GM18526 (cell line): ENCODE results near the gene FLVCR2.

Source experiments
- POLR2A ChIP-seq: IDR thresholded peaks from 3 replicates; pipeline ENCODE4 v1.6.1; 2011; ENCODE audit not compliant: insufficient read length; ENCODE audit errors: extremely low read depth

FLVCR2 gene

DNA sequence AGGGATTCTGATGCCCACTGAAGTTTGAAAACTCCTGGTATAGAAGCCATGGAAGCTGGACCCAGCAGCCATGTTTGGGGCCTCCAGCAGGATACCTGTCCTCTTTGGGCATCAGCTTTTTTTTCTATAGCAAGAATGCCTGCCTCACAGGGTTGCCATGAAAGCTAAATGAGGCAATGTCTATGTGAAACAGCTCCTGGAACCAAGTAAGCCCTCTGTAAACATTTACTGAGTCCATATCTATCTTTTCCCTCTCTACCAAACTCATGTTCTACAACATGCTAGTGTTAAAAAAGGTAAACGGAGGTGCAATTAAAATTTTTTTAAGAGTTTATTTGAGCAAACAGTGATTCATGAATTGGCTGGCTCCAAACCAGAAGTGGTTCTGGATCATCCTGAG is 28.6 kb downstream of the FLVCR2 start:
- no peak for TF ChIP-seq POLR2A

- no peak for TF ChIP-seq POLR2A
Observed at GRCh38 chr14:75607842-75608640, 29.6 kb downstream of the FLVCR2 start.

DNA sequence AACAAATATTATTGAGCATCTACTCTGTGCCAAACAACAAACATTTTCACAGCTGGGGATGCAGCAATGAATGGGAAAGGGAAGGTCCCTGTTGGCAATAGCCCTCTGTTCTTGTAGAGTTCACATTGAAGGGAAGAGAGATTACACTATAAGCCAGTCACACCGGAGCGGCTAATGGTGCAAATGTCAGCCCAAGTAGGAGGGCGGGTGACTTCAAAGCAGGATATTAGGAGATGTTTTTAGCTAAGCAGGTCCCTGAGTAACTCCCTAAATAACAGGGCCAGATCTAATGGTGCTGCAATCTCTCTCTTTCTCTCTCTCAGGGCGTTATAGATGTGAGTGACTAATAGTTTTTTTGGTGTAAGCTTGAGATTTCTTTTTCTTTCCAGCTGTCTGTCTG is 30.7 kb downstream of the FLVCR2 start:
- TF ChIP-seq POLR2A = no peak

DNA sequence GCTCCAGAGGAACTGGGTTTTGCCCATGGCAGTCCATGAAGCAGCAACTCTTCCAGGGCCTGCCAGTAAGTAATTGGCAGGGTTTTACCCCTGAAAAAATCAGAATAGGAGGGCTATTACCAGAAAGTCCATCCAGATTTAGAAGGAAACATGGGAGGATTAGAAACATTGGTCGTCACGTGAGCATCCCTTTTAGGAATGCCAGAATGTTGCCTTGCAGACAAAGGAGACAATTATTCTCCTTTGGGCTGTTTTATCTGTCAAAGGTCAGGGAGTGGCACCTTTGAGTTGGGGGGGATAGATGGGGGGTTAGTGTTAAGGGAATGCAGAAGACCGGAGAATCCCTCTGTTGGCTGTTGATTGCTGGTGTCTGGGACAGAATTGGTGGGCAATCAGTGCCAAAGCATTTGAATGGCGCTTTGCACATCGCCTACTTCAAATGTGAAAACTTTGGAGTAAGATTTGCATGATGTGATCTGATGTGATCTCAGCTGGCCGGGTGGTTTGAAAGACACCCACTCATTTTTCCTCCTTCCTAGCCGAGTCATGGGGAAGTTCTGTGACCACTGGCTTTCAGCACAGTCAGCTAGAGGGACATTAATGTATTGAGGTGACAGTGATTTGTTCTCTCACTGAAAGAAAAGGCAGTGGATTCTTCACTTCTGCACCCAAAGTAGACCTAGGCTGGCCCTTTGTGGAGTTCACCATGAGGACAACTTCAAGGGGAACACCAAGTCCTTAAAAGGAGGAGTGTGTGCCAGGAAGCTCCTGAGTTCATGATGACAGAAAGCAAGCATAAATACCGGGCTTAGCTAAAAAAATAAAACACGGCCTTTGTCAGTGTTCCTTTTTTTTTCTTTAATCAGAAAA is 31.4 kb downstream of the FLVCR2 start:
- TF ChIP-seq POLR2A = no peak

- TF ChIP-seq POLR2A = no peak
Observed at GRCh38 chr14:75610834-75611233, 32.4 kb downstream of the FLVCR2 start.

DNA sequence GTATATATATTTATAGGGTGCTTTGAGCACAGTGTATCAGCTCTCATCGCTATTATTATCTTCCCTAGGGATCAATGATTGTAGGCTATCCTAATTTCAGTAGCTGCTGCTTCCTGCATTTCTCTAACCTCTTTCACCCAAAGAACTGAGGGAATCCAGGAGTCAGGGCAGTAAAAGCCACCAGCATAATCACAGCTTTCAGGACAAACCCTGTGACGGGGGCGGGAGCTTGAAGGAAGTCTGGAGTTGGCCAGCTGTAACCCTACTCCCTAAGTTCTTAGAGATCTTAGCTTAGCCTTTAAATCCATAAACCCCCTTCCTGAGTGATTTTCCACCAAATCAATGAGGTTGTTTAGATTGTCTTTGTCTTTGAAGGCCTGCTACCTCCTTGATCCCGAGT is 33.7 kb downstream of the FLVCR2 start:
- TF ChIP-seq POLR2A = no peak

DNA sequence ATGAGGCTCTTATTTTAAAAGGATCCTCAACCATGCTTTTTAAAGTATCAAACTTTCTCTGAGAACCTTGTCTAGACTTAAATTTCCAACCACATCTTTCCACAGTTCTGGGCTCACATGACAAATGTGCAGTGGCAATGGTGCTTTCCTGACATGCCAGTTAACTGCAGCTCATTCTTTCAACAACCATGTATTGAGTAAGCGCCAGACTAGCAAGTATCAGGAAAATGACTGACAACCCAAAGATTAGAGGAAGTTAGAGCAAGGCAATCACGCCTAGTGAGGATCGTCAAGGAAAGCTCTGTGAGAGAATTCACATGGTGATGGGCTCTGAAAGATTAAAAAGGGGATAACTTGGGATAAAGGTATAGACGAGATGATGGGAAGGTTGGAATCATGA is 35.8 kb downstream of the FLVCR2 start:
- TF ChIP-seq POLR2A = no peak

- no peak for TF ChIP-seq POLR2A
Observed at GRCh38 chr14:75615200-75615599, 36.8 kb downstream of the FLVCR2 start.

GRCh38 chr14:75619548-75619947 is 41.1 kb downstream of the FLVCR2 start:
- no peak for TF ChIP-seq POLR2A

DNA sequence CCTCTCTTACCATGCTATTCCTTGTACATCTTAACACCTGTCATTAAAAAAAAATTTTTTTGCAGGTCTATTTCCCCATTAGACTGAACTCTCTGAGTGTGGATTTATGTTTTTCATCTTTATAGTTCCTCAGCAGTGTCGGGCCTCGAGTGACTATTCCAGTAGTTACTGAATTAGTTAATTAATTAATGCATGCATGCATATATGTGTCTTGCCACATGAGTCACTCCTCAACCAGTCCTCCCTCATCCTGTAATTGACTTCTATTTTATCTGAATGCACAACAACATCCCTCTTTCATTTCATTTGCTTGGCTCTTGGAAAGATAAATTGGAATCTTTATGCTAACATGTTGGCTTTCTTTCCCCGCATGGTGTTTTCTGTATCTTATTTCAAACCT is 46.6 kb downstream of the FLVCR2 start:
- no peak for TF ChIP-seq POLR2A

GRCh38 chr14:75626396-75626795 is 48.0 kb downstream of the FLVCR2 start:
- TF ChIP-seq POLR2A = no peak

GRCh38 chr14:75626863-75627262 is 48.4 kb downstream of the FLVCR2 start:
- no peak for TF ChIP-seq POLR2A

GRCh38 chr14:75627406-75627805 is 49.0 kb downstream of the FLVCR2 start:
- no peak for TF ChIP-seq POLR2A

GRCh38 chr14:75628816-75629215 is 50.4 kb downstream of the FLVCR2 start:
- TF ChIP-seq POLR2A = no peak

DNA sequence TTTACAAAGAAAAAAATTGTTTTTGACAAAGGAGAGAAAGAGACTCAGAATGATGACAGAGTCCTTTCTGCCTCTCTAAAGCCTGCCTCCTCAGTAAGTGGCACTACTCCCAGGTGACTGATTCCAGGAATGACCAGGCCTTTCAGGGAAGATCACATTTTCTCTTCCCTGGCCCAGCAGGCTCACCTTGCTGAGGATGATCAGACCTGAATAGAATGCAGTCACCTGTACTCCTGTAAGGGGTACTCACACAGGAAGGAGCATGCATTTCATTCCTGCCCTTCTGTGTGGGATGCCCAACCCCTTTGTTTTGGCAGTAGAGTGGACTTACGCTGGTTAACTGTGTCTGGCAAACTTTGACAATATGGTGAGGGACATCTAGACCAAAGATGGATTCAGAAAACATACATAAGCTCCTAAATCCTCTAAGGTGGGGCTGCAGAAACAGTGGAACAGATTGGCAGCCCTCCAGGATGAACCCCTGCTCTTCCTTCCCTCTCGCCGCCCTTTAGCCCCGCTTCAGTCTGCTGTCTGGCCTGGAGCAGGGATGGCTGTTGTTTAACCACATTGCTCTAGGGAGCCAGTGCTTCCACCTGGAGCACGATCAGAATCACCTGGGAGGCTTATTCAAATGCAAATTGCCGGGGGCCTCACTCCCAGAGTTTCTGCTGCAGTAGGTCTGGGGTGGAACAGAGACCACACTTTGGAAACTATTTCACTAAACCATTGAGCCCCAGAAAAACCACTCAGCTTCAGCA is 52.5 kb downstream of the FLVCR2 start:
- no peak for TF ChIP-seq POLR2A

DNA sequence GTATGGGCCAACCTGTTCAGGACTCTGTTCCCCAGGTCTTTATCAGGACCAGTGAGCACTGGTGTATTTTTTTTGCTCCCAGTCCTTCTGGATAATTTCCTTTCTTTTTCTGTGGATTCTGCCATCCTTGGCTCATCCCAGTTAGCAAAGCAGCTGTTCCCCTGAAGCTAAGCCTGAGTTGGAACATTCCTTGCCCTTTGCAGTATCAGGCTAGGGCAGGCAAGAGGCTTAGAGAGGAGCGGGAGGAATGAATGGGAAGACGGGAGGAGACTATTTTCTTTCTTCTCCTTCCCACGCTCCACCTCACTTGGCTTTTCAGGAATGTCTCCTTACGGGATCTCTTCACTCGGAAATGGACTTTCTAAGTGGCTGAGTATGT is 53.0 kb downstream of the FLVCR2 start:
- no peak for TF ChIP-seq POLR2A
